Measurements from ENCODE around the gene TRIM44. TPM values are rescaled to one million over a fixed set of nuclear protein-coding genes. Genes with fewer than 3 reads are reported as not detected.

Gene TRIM44
- total RNA-seq, 2 experiments from 2014 or later: 11.3 to 19.9 TPM

DNA sequence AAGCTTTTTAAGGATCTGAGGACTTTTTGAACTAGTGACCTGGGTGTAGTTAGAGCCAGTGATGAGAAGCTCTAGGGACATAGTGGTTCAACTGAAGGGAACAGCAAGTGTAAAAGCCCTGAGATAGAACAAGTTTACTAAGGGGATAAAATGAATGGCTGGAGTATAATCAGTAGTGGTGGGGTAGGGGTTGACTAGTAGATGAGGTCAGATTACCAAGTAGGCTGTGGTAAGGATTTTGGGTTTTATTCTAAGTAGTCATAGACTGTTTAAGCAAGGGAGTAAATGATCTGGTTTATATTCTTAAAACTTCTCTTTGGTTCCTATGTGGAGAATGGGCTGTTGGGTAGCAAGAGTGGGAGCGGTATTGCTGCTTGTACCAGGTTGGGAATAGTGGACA is 15.3 kb downstream of the TRIM44 start:
- Histone ChIP-seq H3K36me3 (ENCODE audit: insufficient read depth, low read length) (no peaks in the 10 kb centered on the region), H2AFZ (ENCODE audit: low read length) (no peak overlapping the region), H4K20me1 (ENCODE audit: insufficient read depth, low read length) (no peaks in the 10 kb centered on the region), H3K79me2 (ENCODE audit: insufficient read depth, low read depth, low read length) (peaks cover 12% of the 10 kb centered on the region; the same call in 1 of the 2 replicates), H3K9me2 (ENCODE audit: insufficient read depth, low read length) (no peaks in the 10 kb centered on the region), H3K4me1 (ENCODE audit: insufficient read depth, low read length, poor library complexity, severe bottlenecking) (peaks cover 54% of the 10 kb centered on the region), H3K4me3 (ENCODE audit: low read depth, low read length, poor library complexity, severe bottlenecking) (no peak overlapping the region), H3K4me2 (ENCODE audit: low read length) (no peak overlapping the region), H3K9me3 (ENCODE audit: low read length) (no peaks in the 10 kb centered on the region), H3K27ac (ENCODE audit: low read depth, low read length, poor library complexity, severe bottlenecking) (no peak overlapping the region)
- ChIA-PET POLR2A (interaction anchor here (0.6 to 1.5 kb wide), 2 partner anchors 9 to 12 kb away, joined by 3 to 4 read pairs; no protein-coding TSS in a partner anchor), CTCF (ENCODE audit: unreplicated experiment) (no interaction called here)
- TF ChIP-seq CTCF (conservative IDR thresholded peaks at IDR 0.05; ENCODE audit: low read length) (no peak), EZH2phosphoT487 (IDR thresholded peaks at IDR 0.05; ENCODE audit: borderline replicate concordance, low read depth, low read length) (no peak)
- DNase-seq (ENCODE audit: low spot score): no peak
- intact Hi-C loops (cut with micrococcal nuclease; ENCODE audit: unreplicated experiment): no loop called here
- no TSS peak for BruUV-seq (replicated peaks)

GRCh38 chr11:35678471-35678870 is 15.9 kb downstream of the TRIM44 start:
- no peak overlapping the region for H2AFZ ChIP-seq (ENCODE audit: low read length)
- no peak overlapping the region for H3K4me3 ChIP-seq (ENCODE audit: low read depth, low read length, poor library complexity, severe bottlenecking)
- H3K27ac ChIP-seq (ENCODE audit: low read depth, low read length, poor library complexity, severe bottlenecking): no peak overlapping the region
- intact Hi-C loops (cut with micrococcal nuclease; ENCODE audit: unreplicated experiment): no loop called here
- TF ChIP-seq EZH2phosphoT487 (IDR thresholded peaks at IDR 0.05; ENCODE audit: borderline replicate concordance, low read depth, low read length) (no peak), CTCF (conservative IDR thresholded peaks at IDR 0.05; ENCODE audit: low read length) (no peak)
- no peaks in the 10 kb centered on the region for H3K36me3 ChIP-seq (ENCODE audit: insufficient read depth, low read length)
- peaks cover 60% of the 10 kb centered on the region for H3K4me1 ChIP-seq (ENCODE audit: insufficient read depth, low read length, poor library complexity, severe bottlenecking)
- H3K4me2 ChIP-seq (ENCODE audit: low read length): no peak overlapping the region
- ChIA-PET CTCF (ENCODE audit: unreplicated experiment) (no interaction called here), POLR2A (no interaction called here)
- no peaks in the 10 kb centered on the region for H4K20me1 ChIP-seq (ENCODE audit: insufficient read depth, low read length)
- no peak for DNase-seq (ENCODE audit: low spot score)
- H3K79me2 ChIP-seq (ENCODE audit: insufficient read depth, low read depth, low read length): peaks cover 14% of the 10 kb centered on the region; the same call in 1 of the 2 replicates
- no peaks in the 10 kb centered on the region for H3K9me2 ChIP-seq (ENCODE audit: insufficient read depth, low read length)
- H3K9me3 ChIP-seq (ENCODE audit: low read length): no peaks in the 10 kb centered on the region
- no TSS peak for BruUV-seq (replicated peaks)

DNA sequence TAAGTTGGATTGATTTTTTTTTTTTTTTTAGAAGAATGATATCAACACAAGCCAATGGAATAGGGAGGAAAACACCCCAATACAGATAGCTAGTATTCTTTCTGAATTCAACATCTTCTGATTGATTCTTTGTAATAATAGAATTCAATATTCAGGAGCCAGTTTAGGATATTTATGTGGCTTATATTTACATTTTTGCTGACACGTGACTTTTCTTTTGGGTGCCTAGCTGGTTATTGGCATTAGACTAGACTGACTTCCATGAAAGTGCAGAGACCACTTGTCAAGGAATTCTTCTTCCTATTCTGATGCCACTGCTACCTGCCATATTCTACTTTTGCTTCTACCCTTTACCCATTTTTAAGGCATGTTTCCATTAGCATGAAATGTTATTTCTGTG is 16.4 kb downstream of the TRIM44 start:
- Histone ChIP-seq H4K20me1 (ENCODE audit: insufficient read depth, low read length) (no peaks in the 10 kb centered on the region), H3K36me3 (ENCODE audit: insufficient read depth, low read length) (no peaks in the 10 kb centered on the region), H3K4me1 (ENCODE audit: insufficient read depth, low read length, poor library complexity, severe bottlenecking) (peaks cover 65% of the 10 kb centered on the region), H3K9me2 (ENCODE audit: insufficient read depth, low read length) (no peaks in the 10 kb centered on the region), H3K79me2 (ENCODE audit: insufficient read depth, low read depth, low read length) (peaks cover 19% of the 10 kb centered on the region; the same call in 1 of the 2 replicates), H3K9me3 (ENCODE audit: low read length) (no peaks in the 10 kb centered on the region), H3K27ac (ENCODE audit: low read depth, low read length, poor library complexity, severe bottlenecking) (no peak overlapping the region), H3K4me2 (ENCODE audit: low read length) (no peak overlapping the region), H2AFZ (ENCODE audit: low read length) (no peak overlapping the region), H3K4me3 (ENCODE audit: low read depth, low read length, poor library complexity, severe bottlenecking) (no peak overlapping the region)
- no peak for DNase-seq (ENCODE audit: low spot score)
- intact Hi-C loops (cut with micrococcal nuclease; ENCODE audit: unreplicated experiment): no loop called here
- POLR2A ChIA-PET: no interaction called here
- CTCF ChIA-PET (ENCODE audit: unreplicated experiment): no interaction called here
- no TSS peak for BruUV-seq (replicated peaks)
- TF ChIP-seq EZH2phosphoT487 (IDR thresholded peaks at IDR 0.05; ENCODE audit: borderline replicate concordance, low read depth, low read length): no peak
- TF ChIP-seq CTCF (conservative IDR thresholded peaks at IDR 0.05; ENCODE audit: low read length): no peak
